RWPE2 (cell line): Measurements from ENCODE around the gene ABHD15.

Source experiments
- ATAC-seq: fragments of 200-7000 bp; cut with Tn5 transposase; 3 replicates; pipeline ENCODE4 v1.9.1; 2021; ENCODE audit warnings: low read depth
- DNase-seq: peaks from one replicate; pipeline ENCODE4 v3.0.0-alpha.2; 2020; ENCODE audit warnings: low spot score
- H3K27ac ChIP-seq: fragments of 450-650 bp; 2 replicates; pipeline ENCODE4 v1.5.1; 2017; ENCODE audit warnings: mild to moderate bottlenecking; ENCODE audit not compliant: poor library complexity, severe bottlenecking
- H3K27me3 ChIP-seq: fragments of 250-450 bp; sonication (Bioruptor Pico); 2 replicates; pipeline ENCODE4 v1.5.1; 2021; ENCODE audit warnings: mild to moderate bottlenecking, moderate library complexity; ENCODE audit not compliant: insufficient read depth, poor library complexity, severe bottlenecking
- H3K36me3 ChIP-seq: fragments of 250-450 bp; sonication (Bioruptor Pico); 2 replicates; pipeline ENCODE4 v1.5.1; 2020; ENCODE audit warnings: low read depth, mild to moderate bottlenecking, moderate library complexity
- H3K4me1 ChIP-seq: fragments of 250-450 bp; sonication (Bioruptor Pico); 2 replicates; pipeline ENCODE4 v1.5.1; 2021; ENCODE audit warnings: mild to moderate bottlenecking, moderate library complexity; ENCODE audit not compliant: insufficient read depth, poor library complexity, severe bottlenecking
- H3K4me3 ChIP-seq: fragments of 250-450 bp; sonication (Bioruptor Pico); 2 replicates; pipeline ENCODE4 v1.5.1; 2021; ENCODE audit warnings: mild to moderate bottlenecking, moderate library complexity; ENCODE audit not compliant: severe bottlenecking
- H3K9me3 ChIP-seq: fragments of 250-450 bp; sonication (Bioruptor Pico); 2 replicates; pipeline ENCODE4 v1.5.1; 2021; ENCODE audit warnings: mild to moderate bottlenecking, moderate library complexity; ENCODE audit not compliant: severe bottlenecking
- CTCF ChIP-seq: fragments of 450-650 bp; IDR thresholded peaks from one replicate; pipeline ENCODE4 v1.5.1; 2017; ENCODE audit warnings: mild to moderate bottlenecking, moderate library complexity; ENCODE audit not compliant: poor library complexity, severe bottlenecking

Gene ABHD15

GRCh38 chr17:29577385-29578211, 10.8 kb upstream of the ABHD15 start:
- Histone ChIP-seq H3K27ac (no peak overlapping the region), H3K36me3 (peaks cover 91% of the 10 kb centered on the region), H3K27me3 (no peaks in the 10 kb centered on the region), H3K4me1 (peaks cover 10% of the 10 kb centered on the region), H3K9me3 (no peaks in the 10 kb centered on the region), H3K4me3 (no peak overlapping the region)
- ATAC-seq, result no peak
- TF ChIP-seq CTCF, result no peak
- no peak for DNase-seq

GRCh38 chr17:29577001-29577370, 10.1 kb upstream of the ABHD15 start:
- H3K27me3 ChIP-seq, result no peaks in the 10 kb centered on the region
- peaks cover 85% of the 10 kb centered on the region for H3K36me3 ChIP-seq
- H3K27ac ChIP-seq, result no peak overlapping the region
- no peak for TF ChIP-seq CTCF
- H3K9me3 ChIP-seq, result no peaks in the 10 kb centered on the region
- DNase-seq (no peak), ATAC-seq (no peak)
- peaks cover 5% of the 10 kb centered on the region for H3K4me1 ChIP-seq
- no peak overlapping the region for H3K4me3 ChIP-seq

- Histone ChIP-seq H3K9me3 (no peaks in the 10 kb centered on the region), H3K27me3 (no peaks in the 10 kb centered on the region), H3K27ac (no peak overlapping the region), H3K4me1 (no peaks in the 10 kb centered on the region), H3K4me3 (no peak overlapping the region), H3K36me3 (peaks cover 79% of the 10 kb centered on the region)
- TF ChIP-seq CTCF, result no peak
- no peak for DNase-seq
- ATAC-seq, result no peak
These were observed 9.6 kb upstream of the ABHD15 start for GRCh38 chr17:29576214-29577000.

- no peak for ATAC-seq
- no peaks in the 10 kb centered on the region for H3K9me3 ChIP-seq
- H3K4me1 ChIP-seq, result no peaks in the 10 kb centered on the region
- H3K4me3 ChIP-seq, result no peak overlapping the region
- TF ChIP-seq CTCF, result no peak
- H3K27ac ChIP-seq, result no peak overlapping the region
- H3K36me3 ChIP-seq, result peaks cover 71% of the 10 kb centered on the region
- no peak for DNase-seq
- no peaks in the 10 kb centered on the region for H3K27me3 ChIP-seq
These were observed 8.8 kb upstream of the ABHD15 start for GRCh38 chr17:29575511-29576213.
